GM18907 (cell line): ENCODE data around the gene RTL9.
"Not testable (repeated sequence)": the region's sequence is repeated elsewhere in the genome, so short reads cannot be mapped to it uniquely, and the experiment has no call there.

Experiments used
- ATAC-seq: cut with Tn5 transposase; IDR thresholded peaks from one replicate; pipeline ENCODE4 v1.9.1; 2021; ENCODE audit warnings: mild to moderate bottlenecking, moderate library complexity; ENCODE audit not compliant: unreplicated experiment

The RTL9 gene

DNA sequence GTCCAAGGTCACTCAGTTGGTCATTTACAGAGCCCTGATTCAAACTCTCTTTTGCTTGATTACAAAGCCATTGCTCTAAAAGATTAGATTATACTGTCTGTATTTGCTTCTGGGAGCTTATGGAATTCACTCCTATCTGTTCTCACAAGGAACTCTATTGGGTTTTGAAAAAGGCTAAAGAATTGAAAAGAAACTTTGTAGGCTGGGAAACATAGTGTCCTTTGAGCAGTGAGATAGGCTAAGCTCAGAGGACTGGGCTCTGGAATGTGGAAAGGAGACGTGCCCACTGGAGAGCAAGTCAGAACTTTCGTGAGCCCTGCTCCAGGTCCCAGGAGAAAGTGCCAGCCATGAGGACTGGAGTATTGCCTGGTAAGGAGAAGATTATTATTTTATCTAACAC lies at the start of gene RTL9:
Gene RTL9 (plus strand): TSS at position 301 of the 400 bp plus-strand sequence. CDS start 91,770 bp downstream, outside the sequence.
- ATAC-seq = no peak

DNA sequence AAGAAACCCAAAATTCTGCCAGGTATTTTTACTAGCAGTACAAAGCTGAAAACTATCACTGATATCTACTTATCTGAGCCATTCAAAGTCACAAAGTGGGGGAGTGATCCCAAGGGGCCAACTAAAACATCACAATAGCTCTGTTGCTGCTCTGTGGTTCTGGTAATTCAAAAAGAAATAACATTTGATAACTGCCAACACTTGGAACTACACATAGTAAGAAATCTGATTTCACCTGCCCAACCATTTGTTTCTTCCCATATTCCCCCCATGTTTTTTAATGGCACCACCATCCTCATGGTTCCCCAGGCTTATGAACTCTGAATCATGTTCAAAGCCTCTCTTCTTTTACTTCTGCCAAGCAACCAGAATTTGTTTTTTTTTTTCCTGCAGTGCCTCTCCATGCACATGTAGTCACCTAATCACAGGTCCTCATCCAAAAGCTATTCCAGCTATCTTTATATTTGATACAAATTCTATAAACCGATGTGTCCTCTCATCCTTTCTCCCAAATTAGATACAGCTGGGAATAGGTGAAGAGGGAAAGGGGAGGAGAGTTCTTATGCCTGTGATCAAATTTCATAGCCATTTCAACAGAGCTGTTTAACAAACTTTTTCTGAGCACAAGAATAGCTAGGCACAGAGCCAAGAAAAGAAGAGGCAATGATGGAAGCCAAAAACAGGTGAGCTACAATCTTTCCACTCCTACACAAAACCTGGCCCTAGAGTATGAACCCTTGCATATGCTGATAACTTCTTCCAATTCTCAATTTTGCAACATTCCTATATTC lies 48.5 kb upstream of the RTL9 start:
- ATAC-seq = no peak

DNA sequence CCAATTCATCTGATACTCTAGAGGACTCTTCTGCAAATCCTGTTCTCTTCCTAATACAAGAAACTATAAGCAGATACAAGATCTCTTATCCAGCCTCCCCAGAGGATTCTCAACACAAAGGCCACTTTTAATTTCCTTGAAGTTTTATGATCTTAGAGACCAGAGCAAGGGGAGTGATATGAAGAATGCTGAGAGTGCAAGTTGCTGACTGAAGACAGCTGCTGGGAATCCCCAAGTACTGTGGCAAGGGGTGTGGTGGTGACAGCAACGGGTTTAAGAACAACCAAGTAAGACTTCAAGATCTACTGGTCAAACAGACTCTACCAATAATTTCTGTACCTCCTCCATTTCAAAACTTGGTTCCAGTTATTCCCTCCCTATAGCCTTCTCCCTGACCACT lies 47.8 kb upstream of the RTL9 start:
- peak; percentile 93 for ATAC-seq

DNA sequence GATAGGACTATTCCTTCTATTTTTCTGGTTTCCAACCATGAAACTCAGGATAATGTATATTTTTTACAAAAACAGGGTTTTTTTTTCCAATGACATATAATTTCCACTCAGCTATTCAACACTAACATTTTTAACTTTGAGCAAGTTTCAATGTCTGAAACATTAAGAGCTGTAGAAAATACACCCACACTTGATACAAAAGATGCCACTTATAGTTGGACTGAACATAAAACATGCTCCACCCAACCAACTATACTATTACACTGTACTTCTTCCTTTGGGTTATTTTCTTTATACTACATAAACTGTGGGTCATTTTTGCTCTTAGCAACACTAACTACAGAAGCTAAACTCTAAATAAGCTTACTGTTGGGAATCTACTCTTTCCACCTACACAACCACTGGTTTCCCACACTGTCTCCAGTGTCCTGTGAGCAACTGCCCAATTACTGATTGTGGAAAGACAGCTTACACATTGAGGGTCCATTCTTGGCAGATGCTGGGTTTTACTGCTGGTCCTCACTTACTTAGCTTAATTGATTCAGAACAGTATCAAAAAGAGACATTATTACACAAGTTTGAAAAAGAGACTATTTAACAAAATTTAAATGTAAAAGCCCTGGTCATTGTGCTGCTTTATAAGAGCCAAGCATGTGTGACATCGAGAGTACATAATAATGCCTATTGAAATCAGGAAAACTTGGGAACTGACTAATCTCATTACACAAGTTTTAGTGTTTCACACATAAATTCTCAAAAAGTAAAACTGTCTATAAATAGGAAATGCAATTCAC lies 47.0 kb upstream of the RTL9 start:
- ATAC-seq = no peak

DNA sequence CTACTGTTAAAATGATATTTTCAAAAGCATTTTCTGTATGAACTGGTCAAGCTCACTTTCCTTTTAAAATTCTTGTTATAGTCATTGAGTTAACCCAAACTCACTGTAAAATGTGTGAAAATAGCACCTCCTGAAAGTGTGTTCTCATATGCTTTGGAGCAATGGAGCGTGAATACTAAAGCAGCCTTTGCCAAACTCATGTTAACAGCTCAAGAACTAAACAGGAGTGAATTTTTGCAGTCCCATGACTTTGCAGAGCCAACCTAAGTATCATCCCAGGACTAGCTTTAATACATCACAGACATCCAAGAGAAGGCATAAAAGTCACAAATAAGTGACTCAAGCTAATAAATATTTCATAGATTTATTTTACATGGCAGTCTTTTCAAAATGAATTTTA lies 43.1 kb upstream of the RTL9 start:
- no peak for ATAC-seq

- ATAC-seq = no peak
Observed at GRCh38 chrX:110316351-110317060, 42.1 kb upstream of the RTL9 start.

- peak; percentile 22 for ATAC-seq
Observed at GRCh38 chrX:110317061-110317819, 41.4 kb upstream of the RTL9 start.

DNA sequence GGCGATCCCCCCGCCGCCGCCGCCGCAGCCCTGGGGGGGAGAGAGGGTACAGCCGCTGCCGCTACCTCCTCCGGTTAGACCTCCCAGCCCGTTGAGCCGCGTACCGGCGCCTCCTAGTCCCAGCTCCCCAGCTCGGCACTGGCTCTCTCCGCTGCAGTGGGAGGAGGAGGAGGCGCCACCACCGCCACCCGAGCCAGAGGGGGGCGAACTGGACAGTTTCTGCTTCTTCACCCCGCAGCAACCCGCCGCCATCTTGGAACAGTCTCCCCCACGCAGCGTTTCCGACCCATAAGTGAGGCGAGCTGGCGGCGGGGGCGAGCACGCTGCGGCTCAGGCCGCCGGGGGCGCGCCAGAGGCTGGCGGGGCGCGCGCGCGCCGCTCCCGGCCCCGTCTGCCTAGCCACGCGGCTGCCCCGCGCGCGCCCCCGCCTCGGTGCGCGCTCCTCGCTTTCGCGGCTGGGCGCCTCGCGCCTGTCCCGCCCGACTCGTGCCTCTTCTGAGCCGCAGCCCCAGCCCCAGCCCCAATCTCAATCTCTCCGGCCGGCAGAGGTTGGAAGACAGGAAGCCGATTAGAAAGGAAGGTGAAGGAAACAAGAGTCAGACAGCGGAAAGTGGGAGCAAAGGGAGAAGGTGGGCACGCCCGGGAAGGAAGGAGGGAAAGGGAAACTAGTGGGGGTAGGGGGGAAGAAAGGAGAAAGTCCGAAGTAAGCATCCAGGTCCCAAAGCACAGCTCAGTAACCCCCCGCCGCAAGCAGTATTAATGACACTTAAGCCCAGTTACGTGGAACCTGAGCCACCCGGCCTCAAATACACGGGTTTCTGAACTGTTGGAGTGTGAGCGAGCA lies 40.6 kb upstream of the RTL9 start, which contains the start of gene AMMECR1:
Gene AMMECR1 (minus strand): TSS at position 266 of the 844 bp plus-strand sequence. CDS start 14 bp downstream, at position 252.
- peak; percentile 82 for ATAC-seq

- ATAC-seq = peak; percentile 19
Observed at GRCh38 chrX:110318664-110318968, 40.0 kb upstream of the RTL9 start.

GRCh38 chrX:110320381-110320987 lies 38.2 kb upstream of the RTL9 start:
- no peak for ATAC-seq

DNA sequence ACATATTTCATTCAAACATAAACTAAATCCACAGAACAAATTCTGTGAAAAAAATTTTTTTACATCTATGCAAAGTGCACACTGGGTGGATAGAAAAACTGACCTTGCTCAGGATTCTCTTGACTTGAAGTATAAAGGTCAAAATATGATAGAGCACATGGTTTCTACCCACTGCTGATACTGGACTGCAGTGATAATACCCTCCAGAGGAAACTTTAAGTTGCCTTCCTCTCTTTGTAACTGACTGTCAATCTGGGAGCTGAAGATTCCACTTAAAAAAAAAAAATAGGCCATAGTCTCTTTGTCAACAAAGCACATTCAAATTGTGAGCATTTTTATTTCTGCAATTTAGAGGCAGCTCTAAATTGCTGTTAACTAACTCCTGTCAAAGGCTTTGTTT lies 37.6 kb upstream of the RTL9 start:
- no peak for ATAC-seq

DNA sequence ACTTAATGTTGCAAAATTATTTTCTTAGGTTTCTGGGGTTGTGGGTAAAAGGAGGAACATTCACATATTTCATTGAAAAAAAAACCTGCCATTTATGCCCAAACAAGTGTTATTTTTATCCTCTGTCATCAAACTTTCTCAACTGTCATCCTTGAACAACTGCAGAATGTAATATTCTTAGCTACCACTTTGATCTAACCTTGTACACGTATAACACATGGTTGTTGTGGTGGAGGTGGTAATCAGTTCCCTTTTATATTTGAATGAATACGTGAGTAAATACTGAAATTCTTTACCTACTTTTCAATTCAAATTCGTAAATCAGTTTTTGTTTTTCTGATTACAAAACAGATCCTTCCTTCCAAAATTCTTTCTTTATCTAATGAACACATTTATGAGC lies 37.0 kb upstream of the RTL9 start:
- no peak for ATAC-seq

GRCh38 chrX:110322603-110323002 lies 36.0 kb upstream of the RTL9 start:
- ATAC-seq = no peak

DNA sequence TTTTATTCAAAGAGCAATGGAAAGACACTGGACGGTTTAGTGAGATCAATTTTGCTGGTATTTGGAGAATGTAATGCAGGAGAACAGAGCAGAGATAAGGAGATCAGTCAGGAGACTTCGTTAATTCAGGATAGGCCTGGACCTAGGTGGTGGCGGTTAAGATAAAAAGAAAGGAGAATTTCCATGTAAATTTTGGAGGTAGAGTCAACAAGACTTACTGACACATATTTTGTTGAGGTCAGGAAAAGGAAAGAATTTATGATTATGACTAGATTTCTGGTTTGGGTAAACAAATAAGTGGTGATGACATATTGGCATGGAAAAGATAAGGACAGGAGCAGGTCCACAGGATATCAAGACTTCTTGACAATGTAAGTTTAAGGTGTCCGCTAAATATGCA lies 31.9 kb upstream of the RTL9 start:
- no peak for ATAC-seq

DNA sequence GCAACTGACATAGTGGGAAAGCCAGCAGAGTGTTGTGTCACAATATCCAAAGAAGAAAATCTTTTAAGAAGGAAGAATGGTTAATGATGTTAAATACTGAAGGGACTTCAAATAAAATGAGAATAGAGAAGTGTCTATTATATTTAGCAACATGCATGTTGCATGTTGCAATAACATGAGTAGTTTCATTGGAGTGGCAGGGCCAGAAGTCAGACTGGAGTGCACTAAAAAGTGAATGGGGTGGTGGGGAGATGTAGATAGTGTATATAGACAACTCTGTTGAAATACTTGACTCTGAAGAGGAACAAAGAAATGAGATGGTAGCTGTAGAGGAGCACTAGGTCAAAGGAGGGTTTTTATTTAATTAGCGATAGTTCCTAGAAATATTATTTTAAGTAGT lies 31.3 kb upstream of the RTL9 start:
- no peak for ATAC-seq

DNA sequence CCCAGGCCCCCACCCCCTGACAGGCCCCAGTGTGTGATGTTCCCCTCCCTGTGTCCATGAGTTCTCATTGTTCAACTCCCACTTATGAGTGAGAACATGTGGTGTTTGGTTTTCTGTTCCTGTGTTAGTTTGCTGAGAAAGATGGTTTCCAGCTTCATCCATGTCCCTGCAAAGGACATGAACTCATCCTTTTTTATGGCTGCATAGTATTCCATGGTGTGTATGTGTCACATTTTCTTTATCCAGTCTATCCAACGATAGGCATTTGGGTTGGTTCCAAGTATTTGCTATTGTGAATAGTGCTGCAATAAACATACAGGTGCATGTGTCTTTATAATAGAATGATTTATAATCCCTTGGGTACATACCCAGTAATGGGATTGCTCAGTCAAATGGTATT lies 30.0 kb upstream of the RTL9 start:
- not testable (repeated sequence) for ATAC-seq

DNA sequence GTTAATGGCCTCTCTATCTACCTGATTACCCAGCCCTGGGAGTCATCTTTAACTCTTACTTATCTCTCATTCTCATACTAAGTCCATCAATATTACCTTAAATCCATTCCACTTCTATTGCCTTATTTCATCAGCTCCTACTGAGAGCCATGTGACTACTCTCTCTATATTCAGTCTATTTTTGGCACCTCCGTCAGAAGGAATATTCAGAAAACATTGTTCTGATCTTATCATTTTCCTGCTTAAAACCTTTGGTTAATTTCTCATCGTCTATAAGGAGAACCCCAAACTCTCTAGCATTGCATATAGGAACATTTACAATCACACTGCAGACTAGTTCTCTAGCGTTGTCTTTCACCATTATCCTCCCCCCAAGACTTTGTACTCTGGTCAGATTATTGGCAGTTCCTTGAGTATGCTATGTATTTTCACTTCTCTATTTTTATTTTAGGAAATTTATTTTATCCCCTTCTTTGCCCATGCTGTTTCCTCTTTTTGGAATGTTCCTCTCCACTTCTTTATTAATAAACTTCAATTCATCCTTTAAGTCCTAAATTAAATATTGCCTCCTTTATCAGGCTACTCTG lies 27.1 kb upstream of the RTL9 start:
- no peak for ATAC-seq

DNA sequence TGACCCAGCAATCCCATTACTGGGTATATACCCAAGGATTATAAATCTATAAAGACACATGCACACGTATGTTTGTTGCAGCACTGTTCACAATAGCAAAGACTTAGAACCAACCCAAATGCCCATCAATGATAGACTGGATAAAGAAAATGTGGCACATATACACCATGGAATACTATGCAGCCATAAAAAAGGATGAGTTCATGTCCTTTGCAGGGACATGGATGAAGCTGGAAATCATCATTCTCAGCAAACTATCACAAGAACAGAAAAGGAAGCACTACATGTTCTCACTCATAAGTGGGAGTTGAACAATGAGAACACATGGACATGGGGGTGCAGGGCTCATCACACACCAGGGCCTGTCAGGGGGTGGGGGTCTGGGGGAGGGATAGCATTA lies 25.2 kb upstream of the RTL9 start:
- ATAC-seq = not testable (repeated sequence)

GRCh38 chrX:110338935-110339334 lies 19.7 kb upstream of the RTL9 start:
- no peak for ATAC-seq
